HCT116 (cell line): ENCODE results near the gene GPR108. TPM values are rescaled to one million over a fixed set of nuclear protein-coding genes. Genes with fewer than 3 reads are reported as not detected.
A peak's percentile ranks its signal among the peaks of the same experiment; 100 is the strongest.

Experiments used
- ATAC-seq: fragments of 200-7000 bp; cut with Tn5 transposase; 2 replicates; pipeline ENCODE4 v1.9.1; 2020; ENCODE audit warnings: mild to moderate bottlenecking, moderate library complexity
- BruUV-seq: library from RNA; stranded (reverse); fragments of 400-500 nt; replicated peaks from 2 replicates; lab custom pipeline; 2021; lab: Mats Ljungman, UMichigan
- CTCF ChIA-PET: fragments of 300-600 bp; sonication (Branson Sonifier 250); formaldehyde crosslinking; loops from one replicate; lab custom pipeline; 2021; ENCODE audit warnings: antibody characterized with exemption; lab: Charles Lee
- POLR2A ChIA-PET: fragments of 300-600, 350-600 bp; sonication (Branson Sonifier 250); formaldehyde crosslinking; loops from one replicate; lab custom pipeline; 2021; ENCODE audit warnings: antibody characterized with exemption; lab: Charles Lee
- RAD21 ChIA-PET, 2 experiments: fragments of 300-600 bp; sonication (Branson Sonifier 250); formaldehyde crosslinking; loops; one replicate each; lab custom pipeline; 2023; ENCODE audit warnings: low total read pairs in 2 of 2; ENCODE audit not compliant: uncharacterized antibody in 2 of 2, unreplicated experiment in 2 of 2, low non-redundant PET in 1 of 2; lab: Charles Lee
- DNase-seq: peaks from one replicate; pipeline ENCODE4 v3.0.0-alpha.2; 2010; ENCODE audit warnings: low read depth, low spot score
- H2AFZ ChIP-seq: fragments of 200-600 bp; shearing (Covaris generic), sonication (generic); 2 replicates; pipeline ENCODE4 v1.6.1; 2017; ENCODE audit warnings: low read depth, mixed run types, mixed read lengths, antibody characterized with exemption, low read length; ENCODE audit not compliant: poor library complexity, severe bottlenecking
- H3K27ac ChIP-seq: 2 replicates; pipeline ENCODE4 v1.5.1; 2012; ENCODE audit warnings: low read depth, low read length
- H3K27me3 ChIP-seq: fragments of 200-600 bp; sonication (generic); 2 replicates; pipeline ENCODE4 v1.6.1; 2016; ENCODE audit warnings: mixed run types, low read length, mixed read lengths; ENCODE audit not compliant: insufficient read depth
- H3K36me3 ChIP-seq, 2 experiments: fragments of 200-500 bp in 1 of 2; fragments of 200-600 bp in 1 of 2; sonication (Bioruptor generic) in 1 of 2; sonication (generic) in 1 of 2; 2 replicates each; pipeline versions ENCODE4 v1.5.1 to v1.6.1; 2014 to 2016; ENCODE audit warnings: low read length in 2 of 2, inconsistent platforms in 1 of 2, mixed read lengths in 1 of 2, mixed run types in 1 of 2; ENCODE audit not compliant: insufficient read depth in 2 of 2, control insufficient read depth in 1 of 2
- H3K4me1 ChIP-seq, 2 experiments: fragments of 200-600 bp in 1 of 2; sonication (generic) in 1 of 2; 2 replicates each; pipeline versions ENCODE4 v1.5.1 to v1.6.1; 2012 to 2017; ENCODE audit warnings: low read length in 2 of 2, inconsistent platforms in 1 of 2, mild to moderate bottlenecking in 1 of 2, mixed read lengths in 1 of 2, mixed run types in 1 of 2, moderate library complexity in 1 of 2; ENCODE audit not compliant: insufficient read depth in 2 of 2, control insufficient read depth in 1 of 2
- H3K4me2 ChIP-seq: fragments of 200-600 bp; sonication (generic); 2 replicates; pipeline ENCODE4 v1.6.1; 2017; ENCODE audit warnings: mixed run types, low read length, mixed read lengths
- H3K4me3 ChIP-seq, 2 experiments: fragments of 200-600 bp in 1 of 2; sonication (generic) in 1 of 2; replicated peaks in 1 of 2; 2 replicates each; pipeline ENCODE4 v1.5.1; 2011 to 2016; ENCODE audit warnings: low read length in 2 of 2, control low read depth in 1 of 2, low read depth in 1 of 2, mild to moderate bottlenecking in 1 of 2, mixed read lengths in 1 of 2, mixed run types in 1 of 2
- H3K79me2 ChIP-seq: fragments of 200-600 bp; sonication (generic); 2 replicates; pipeline ENCODE4 v1.6.1; 2017; ENCODE audit warnings: mild to moderate bottlenecking, mixed run types, low read length, moderate library complexity, mixed read lengths; ENCODE audit not compliant: insufficient read depth
- H3K9ac ChIP-seq: fragments of 200-600 bp; sonication (generic); 2 replicates; pipeline ENCODE4 v1.6.1; 2016; ENCODE audit warnings: low read length, mixed read lengths
- H3K9me2 ChIP-seq: fragments of 200-600 bp; sonication (generic), shearing (Covaris generic); 2 replicates; pipeline ENCODE4 v1.6.1; 2017; ENCODE audit warnings: mixed run types, mild to moderate bottlenecking, moderate library complexity; ENCODE audit not compliant: insufficient read depth
- H3K9me3 ChIP-seq, 2 experiments: fragments of 200-500 bp in 1 of 2; fragments of 200-600 bp in 1 of 2; sonication (Bioruptor generic) in 1 of 2; sonication (generic) in 1 of 2; 2 replicates each; pipeline ENCODE4 v1.6.1; 2014 to 2017; ENCODE audit warnings: low read length in 2 of 2, mixed read lengths in 2 of 2, inconsistent platforms in 1 of 2, low read depth in 1 of 2, mild to moderate bottlenecking in 1 of 2, mixed run types in 1 of 2, moderate library complexity in 1 of 2; ENCODE audit not compliant: control insufficient read depth in 1 of 2, insufficient read depth in 1 of 2
- H4K20me1 ChIP-seq: fragments of 200-600 bp; sonication (generic), shearing (Covaris generic); 2 replicates; pipeline ENCODE4 v1.6.1; 2017; ENCODE audit warnings: mixed run types, mild to moderate bottlenecking, moderate library complexity; ENCODE audit not compliant: insufficient read depth
- CTCF ChIP-seq, 3 experiments: fragments of 200-600 bp in 1 of 3; sonication (generic) in 1 of 3; IDR thresholded peaks in 2 of 3; conservative IDR thresholded peaks in 1 of 3; 2 replicates each; pipeline ENCODE4 v1.5.1; 2012 to 2017; ENCODE audit warnings: low read depth in 2 of 3, low read length in 2 of 3, antibody characterized with exemption in 1 of 3, borderline replicate concordance in 1 of 3, control low read depth in 1 of 3, mild to moderate bottlenecking in 1 of 3, mixed read lengths in 1 of 3, mixed run types in 1 of 3, moderate library complexity in 1 of 3; ENCODE audit not compliant: insufficient read depth in 1 of 3
- EGR1 ChIP-seq: IDR thresholded peaks from 2 replicates; pipeline ENCODE4 v1.6.1; 2012; ENCODE audit warnings: low read depth
- ELF1 ChIP-seq: IDR thresholded peaks from 2 replicates; pipeline ENCODE4 v1.6.1; 2012; ENCODE audit warnings: low read depth, borderline replicate concordance
- EZH2 ChIP-seq: fragments of 200-600 bp; sonication (generic); IDR thresholded peaks from 2 replicates; pipeline ENCODE4 v1.6.1; 2017; ENCODE audit warnings: antibody characterized with exemption, mixed run types
- EZH2phosphoT487 ChIP-seq: fragments of 200-600 bp; IDR thresholded peaks from 2 replicates; pipeline ENCODE4 v1.6.1; 2018; ENCODE audit warnings: antibody characterized with exemption, borderline replicate concordance
- FOSL1 ChIP-seq: IDR thresholded peaks from 2 replicates; pipeline ENCODE4 v1.6.1; 2012; ENCODE audit warnings: low read depth
- RAD21 ChIP-seq: IDR thresholded peaks from 2 replicates; pipeline ENCODE4 v1.6.1; 2012; ENCODE audit warnings: low read depth, mild to moderate bottlenecking
- SIN3A ChIP-seq: IDR thresholded peaks from 2 replicates; pipeline ENCODE4 v1.6.1; 2012; ENCODE audit warnings: low read depth
- SP1 ChIP-seq: IDR thresholded peaks from 2 replicates; pipeline ENCODE4 v1.6.1; 2012; ENCODE audit warnings: low read depth
- TCF7L2 ChIP-seq: IDR thresholded peaks from 2 replicates; pipeline ENCODE4 v1.7.0; 2011; ENCODE audit warnings: borderline replicate concordance, inconsistent platforms; ENCODE audit not compliant: insufficient read depth, insufficient read length; ENCODE audit errors: extremely low read depth
- YY1 ChIP-seq: IDR thresholded peaks from 2 replicates; pipeline ENCODE4 v1.6.1; 2011; ENCODE audit warnings: low read length, low read depth, moderate library complexity, mild to moderate bottlenecking; ENCODE audit not compliant: insufficient replicate concordance; ENCODE audit errors: extremely low read depth
- ZNF274 ChIP-seq: fragments of 200-500 bp; sonication (Bioruptor generic); IDR thresholded peaks from 2 replicates; pipeline ENCODE4 v1.6.1; 2014; ENCODE audit warnings: mild to moderate bottlenecking, low read depth, low read length, inconsistent platforms
- intact Hi-C: fragments of 100-400 bp; cut with micrococcal nuclease; formaldehyde crosslinking; loops from 2 replicates; pipeline ENCODE4 v1.10.0; 2022
- total RNA-seq: library from RNA; stranded (reverse); gene quantifications from one replicate; pipeline ENCODE4 v1.2.1, GENCODE V29; 2021; ENCODE audit not compliant: unreplicated experiment
- TF ChIP-seq, protein P1 (sequence below): IDR thresholded peaks from 2 replicates; pipeline ENCODE4 v1.6.1; 2012
- TF ChIP-seq, protein P2 (sequence below): IDR thresholded peaks from 2 replicates; pipeline ENCODE4 v1.6.1; 2011; ENCODE audit warnings: mild to moderate bottlenecking, low read length, moderate library complexity; ENCODE audit not compliant: insufficient replicate concordance; ENCODE audit errors: extremely low read depth

The GPR108 gene
- total RNA-seq, 1 experiment from 2014 or later = 75.0 TPM

DNA sequence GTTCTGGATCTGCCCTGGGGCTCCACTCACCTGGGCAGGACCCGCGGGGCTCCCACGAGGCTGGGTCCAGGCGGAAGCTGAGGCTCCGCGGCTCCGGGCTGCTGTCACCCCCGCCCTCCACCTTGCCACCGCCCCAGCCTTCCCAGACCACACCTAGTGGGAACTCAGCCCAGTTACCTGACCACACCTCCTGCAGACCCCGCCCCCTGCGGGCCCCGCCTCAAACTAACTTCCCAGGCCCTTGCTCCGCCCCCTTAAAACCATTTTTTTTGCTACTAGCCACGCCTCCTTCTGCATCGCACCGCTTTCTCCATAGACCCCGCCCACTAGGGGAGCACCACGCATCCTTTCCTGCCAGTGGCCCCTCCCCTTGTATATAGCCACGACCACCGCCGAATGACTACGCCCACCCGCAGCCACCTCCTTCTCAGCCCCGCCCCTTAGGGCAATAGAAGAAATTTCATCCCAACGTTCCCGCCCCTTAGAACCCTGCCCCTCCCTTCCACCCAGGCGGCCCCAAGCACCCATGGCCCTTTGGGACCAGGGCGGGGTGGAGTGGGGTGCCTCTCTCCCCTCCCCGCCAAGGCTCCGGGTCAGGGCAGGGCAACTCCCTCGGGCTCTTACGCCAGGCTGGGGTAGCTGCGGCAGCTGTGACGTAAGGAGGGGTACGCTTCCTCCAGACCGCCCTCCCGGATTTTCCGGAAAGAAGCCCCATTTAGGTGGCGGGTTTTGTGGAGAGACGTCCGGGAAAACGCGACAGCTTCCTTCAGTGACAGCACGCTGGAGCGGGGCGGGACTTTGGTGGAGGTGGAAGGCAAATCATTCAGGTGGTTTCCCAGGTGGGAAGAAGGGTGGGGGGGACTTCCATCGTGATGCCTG lies 30.2 kb upstream of the GPR108 start, which contains the start of gene SH2D3A (continued):
- no peak for TF ChIP-seq TCF7L2
- no peak for TF ChIP-seq YY1
- TF ChIP-seq, protein P1, sequence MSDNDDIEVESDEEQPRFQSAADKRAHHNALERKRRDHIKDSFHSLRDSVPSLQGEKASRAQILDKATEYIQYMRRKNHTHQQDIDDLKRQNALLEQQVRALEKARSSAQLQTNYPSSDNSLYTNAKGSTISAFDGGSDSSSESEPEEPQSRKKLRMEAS = peak; percentile 66; the same call in 1 of the 2 replicates
- no peak for TF ChIP-seq FOSL1
- TF ChIP-seq ZNF274 = no peak

DNA sequence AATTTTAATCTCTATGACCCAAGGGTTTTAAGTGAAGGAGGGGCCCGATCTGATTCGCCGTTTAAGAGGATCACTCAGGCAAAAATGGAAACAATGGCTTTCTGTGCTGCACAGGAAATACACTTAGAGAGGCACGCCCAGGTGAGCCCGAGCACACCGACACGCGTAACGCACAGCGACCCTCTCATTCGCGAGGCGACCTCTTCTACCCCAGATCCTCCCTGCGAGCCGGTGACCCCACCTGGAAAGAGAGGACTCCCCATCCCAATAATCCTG lies 29.6 kb upstream of the GPR108 start:
- CTCF ChIA-PET = no interaction called here
- DNase-seq (no peak), ATAC-seq (peak; percentile 44)
- Histone ChIP-seq H3K4me1 (peaks cover 28 to 53% of the 10 kb centered on the region in 2 experiments), H3K4me3 (peak overlapping the region; percentile 71 to 96), H3K79me2 (peaks cover 51% of the 10 kb centered on the region), H3K4me2 (peak overlapping the region; percentile 95), H3K9ac (peak overlapping the region; percentile 77), H2AFZ (no peak overlapping the region), H3K36me3 (peaks cover 2 to 9% of the 10 kb centered on the region in 2 experiments; a peak in 2 of 4 replicates), H3K27ac (peak overlapping the region; percentile 93), H4K20me1 (no peaks in the 10 kb centered on the region), H3K27me3 (no peaks in the 10 kb centered on the region), H3K9me3 (no peaks in the 10 kb centered on the region), H3K9me2 (no peaks in the 10 kb centered on the region)
- RAD21 ChIA-PET = interaction anchor here in 1 of 2 experiments (0.6 kb wide), 1 partner anchor 11 kb away, joined by 3 read pairs; no protein-coding TSS in a partner anchor
- TF ChIP-seq, protein P2, sequence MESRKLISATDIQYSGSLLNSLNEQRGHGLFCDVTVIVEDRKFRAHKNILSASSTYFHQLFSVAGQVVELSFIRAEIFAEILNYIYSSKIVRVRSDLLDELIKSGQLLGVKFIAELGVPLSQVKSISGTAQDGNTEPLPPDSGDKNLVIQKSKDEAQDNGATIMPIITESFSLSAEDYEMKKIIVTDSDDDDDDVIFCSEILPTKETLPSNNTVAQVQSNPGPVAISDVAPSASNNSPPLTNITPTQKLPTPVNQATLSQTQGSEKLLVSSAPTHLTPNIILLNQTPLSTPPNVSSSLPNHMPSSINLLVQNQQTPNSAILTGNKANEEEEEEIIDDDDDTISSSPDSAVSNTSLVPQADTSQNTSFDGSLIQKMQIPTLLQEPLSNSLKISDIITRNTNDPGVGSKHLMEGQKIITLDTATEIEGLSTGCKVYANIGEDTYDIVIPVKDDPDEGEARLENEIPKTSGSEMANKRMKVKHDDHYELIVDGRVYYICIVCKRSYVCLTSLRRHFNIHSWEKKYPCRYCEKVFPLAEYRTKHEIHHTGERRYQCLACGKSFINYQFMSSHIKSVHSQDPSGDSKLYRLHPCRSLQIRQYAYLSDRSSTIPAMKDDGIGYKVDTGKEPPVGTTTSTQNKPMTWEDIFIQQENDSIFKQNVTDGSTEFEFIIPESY = no peak
- TF ChIP-seq CTCF (IDR thresholded peaks at IDR 0.05 in 2 of 3, conservative IDR thresholded peaks at IDR 0.05 in 1 of 3; ENCODE audit: borderline replicate concordance in 1 of 3, insufficient read depth in 1 of 3, low read depth in 2 of 3, low read length in 2 of 3) = no peak
- TF ChIP-seq, protein P1 = no peak
- 0 out of 2 replicates have a peak, but pooled peaks have one; percentile 41 for TF ChIP-seq SIN3A
- TF ChIP-seq EZH2 = no peak
- no peak for TF ChIP-seq EGR1
- no peak for TF ChIP-seq EZH2phosphoT487
- no peak for TF ChIP-seq TCF7L2
- TF ChIP-seq ELF1 = no peak
- TF ChIP-seq ZNF274 = no peak
- no peak for TF ChIP-seq RAD21
- 0 out of 2 replicates have a peak, but pooled peaks have one; percentile 7 for TF ChIP-seq SP1
- no peak for TF ChIP-seq FOSL1
- intact Hi-C loops = loop anchor here (1.0 to 2.0 kb wide), 4 partner anchors 28 to 96 kb away; partner anchors contain the start of gene TRIP10
- BruUV-seq = no TSS peak
- POLR2A ChIA-PET = interaction anchor here (0.6 to 1.9 kb wide), 3 partner anchors 13 to 35 kb away, joined by 3 to 6 read pairs (median 3); partner anchors contain the start of gene GPR108
